ENCODE data around the gene MRPS34. TPM values are rescaled to one million over a fixed set of nuclear protein-coding genes. Genes with fewer than 3 reads are reported as not detected.

The MRPS34 gene
- total RNA-seq, 1 experiment from 2014 or later: 247 TPM

DNA sequence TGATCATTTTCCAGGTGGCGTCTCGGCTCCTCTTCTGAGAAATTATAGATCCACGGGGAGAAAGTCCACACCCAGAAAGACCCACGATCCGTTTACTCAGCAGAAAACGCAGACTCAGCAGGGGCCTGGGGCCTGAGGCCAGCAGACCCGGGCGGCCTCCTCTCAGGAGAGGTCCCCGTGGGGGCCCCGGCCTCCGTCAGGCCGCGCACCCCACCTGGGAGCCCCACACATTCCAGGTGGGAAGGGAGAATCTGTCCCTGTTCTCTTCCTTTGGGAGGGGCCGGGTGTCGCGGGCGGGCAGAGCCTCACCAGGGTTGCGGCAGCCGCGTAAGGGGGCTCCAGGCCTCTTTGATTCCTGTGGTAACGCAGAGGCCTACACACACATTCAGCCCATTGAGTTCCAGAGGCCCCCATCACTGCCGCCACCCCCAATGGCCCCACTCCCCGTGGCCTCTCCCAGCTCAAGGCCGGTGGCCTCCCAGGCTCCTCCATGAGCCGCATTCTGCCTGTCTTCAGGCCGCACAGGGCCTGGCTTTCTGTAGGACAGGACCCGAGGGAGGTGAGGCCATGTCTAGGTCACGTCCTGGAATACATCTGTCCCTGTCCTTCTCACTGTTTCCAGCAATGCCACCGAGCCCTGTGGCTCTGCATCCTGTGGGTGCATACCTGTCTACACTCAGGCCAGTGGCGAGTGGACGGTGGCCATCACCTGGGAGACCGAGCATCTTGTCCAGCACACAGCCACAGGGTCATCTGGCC is 22.2 kb upstream of the MRPS34 start:
- no peak for TF ChIP-seq EZH2 (IDR thresholded peaks at IDR 0.05; ENCODE audit: borderline replicate concordance, low read depth, low read length, poor library complexity, severe bottlenecking)
- TF ChIP-seq, protein P1, sequence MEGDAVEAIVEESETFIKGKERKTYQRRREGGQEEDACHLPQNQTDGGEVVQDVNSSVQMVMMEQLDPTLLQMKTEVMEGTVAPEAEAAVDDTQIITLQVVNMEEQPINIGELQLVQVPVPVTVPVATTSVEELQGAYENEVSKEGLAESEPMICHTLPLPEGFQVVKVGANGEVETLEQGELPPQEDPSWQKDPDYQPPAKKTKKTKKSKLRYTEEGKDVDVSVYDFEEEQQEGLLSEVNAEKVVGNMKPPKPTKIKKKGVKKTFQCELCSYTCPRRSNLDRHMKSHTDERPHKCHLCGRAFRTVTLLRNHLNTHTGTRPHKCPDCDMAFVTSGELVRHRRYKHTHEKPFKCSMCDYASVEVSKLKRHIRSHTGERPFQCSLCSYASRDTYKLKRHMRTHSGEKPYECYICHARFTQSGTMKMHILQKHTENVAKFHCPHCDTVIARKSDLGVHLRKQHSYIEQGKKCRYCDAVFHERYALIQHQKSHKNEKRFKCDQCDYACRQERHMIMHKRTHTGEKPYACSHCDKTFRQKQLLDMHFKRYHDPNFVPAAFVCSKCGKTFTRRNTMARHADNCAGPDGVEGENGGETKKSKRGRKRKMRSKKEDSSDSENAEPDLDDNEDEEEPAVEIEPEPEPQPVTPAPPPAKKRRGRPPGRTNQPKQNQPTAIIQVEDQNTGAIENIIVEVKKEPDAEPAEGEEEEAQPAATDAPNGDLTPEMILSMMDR (conservative IDR thresholded peaks at IDR 0.05; ENCODE audit: low read depth, low read length): no peak
- H3K36me3 ChIP-seq (ENCODE audit: insufficient read depth, low read length, poor library complexity, severe bottlenecking): no peaks in the 10 kb centered on the region
- ChIA-PET CTCF (no interaction called here), POLR2A (ENCODE audit: low non-redundant PET) (no interaction called here)
- DNase-seq (ENCODE audit: low spot score): no peak
- H3K27ac ChIP-seq (ENCODE audit: low read depth, low read length, poor library complexity, severe bottlenecking): no peak overlapping the region
- peaks cover 6% of the 10 kb centered on the region for H3K9me3 ChIP-seq (ENCODE audit: low read depth, low read length, poor library complexity, severe bottlenecking)
- intact Hi-C loops (cut with micrococcal nuclease; ENCODE audit: unreplicated experiment): no loop called here
- BruUV-seq (replicated peaks): no TSS peak
- H3K4me1 ChIP-seq (ENCODE audit: insufficient read depth, low read length, poor library complexity, severe bottlenecking): no peaks in the 10 kb centered on the region
- H3K27me3 ChIP-seq (replicated peaks; ENCODE audit: insufficient read depth, low read depth, low read length, poor library complexity): no peaks in the 10 kb centered on the region
- no peak overlapping the region for H3K4me3 ChIP-seq (ENCODE audit: low read depth, low read length, poor library complexity, severe bottlenecking)

DNA sequence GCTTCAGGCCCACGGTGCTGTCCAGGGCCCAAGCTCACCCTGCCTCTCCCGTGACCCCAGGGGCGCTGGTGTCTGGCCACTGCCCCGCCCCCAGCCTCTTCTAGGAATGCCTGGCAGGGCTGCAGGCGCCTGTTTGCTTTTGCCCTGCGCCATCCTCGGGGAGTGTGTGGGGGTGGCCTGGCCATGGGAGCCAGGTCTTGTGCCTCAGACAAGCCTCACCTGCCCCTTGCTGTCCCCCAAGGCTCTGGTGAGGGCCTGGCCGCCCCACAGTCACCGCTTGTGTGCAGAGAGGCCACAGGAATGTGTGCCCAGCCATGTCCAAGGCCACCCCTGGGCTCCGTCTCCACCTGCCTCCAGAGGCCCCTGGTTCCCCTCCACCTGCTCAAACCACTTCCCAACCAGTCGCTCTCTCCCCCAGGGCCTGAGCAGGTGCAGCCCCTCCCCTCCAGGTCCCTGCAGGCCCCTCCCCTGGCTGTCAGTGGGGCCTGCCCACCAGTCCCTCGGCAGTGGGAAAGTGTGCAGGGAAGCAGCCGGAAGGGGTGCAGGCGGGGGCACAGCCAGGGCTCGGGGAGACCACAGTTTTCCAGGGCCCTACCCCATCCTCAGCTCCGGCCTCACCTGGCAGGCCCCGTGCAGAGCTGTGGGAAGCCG is 21.4 kb upstream of the MRPS34 start:
- Histone ChIP-seq H3K27ac (ENCODE audit: low read depth, low read length, poor library complexity, severe bottlenecking) (no peak overlapping the region), H3K4me3 (ENCODE audit: low read depth, low read length, poor library complexity, severe bottlenecking) (no peak overlapping the region), H3K4me1 (ENCODE audit: insufficient read depth, low read length, poor library complexity, severe bottlenecking) (no peaks in the 10 kb centered on the region), H3K36me3 (ENCODE audit: insufficient read depth, low read length, poor library complexity, severe bottlenecking) (peaks cover under 1% of the 10 kb centered on the region), H3K9me3 (ENCODE audit: low read depth, low read length, poor library complexity, severe bottlenecking) (peaks cover 6% of the 10 kb centered on the region), H3K27me3 (replicated peaks; ENCODE audit: insufficient read depth, low read depth, low read length, poor library complexity) (no peaks in the 10 kb centered on the region)
- CTCF ChIA-PET: interaction anchor here (0.5 kb wide), 1 partner anchor 117 kb away, joined by 6 read pairs; no protein-coding TSS in a partner anchor
- TF ChIP-seq, protein P1 (conservative IDR thresholded peaks at IDR 0.05; ENCODE audit: low read depth, low read length): no peak
- TF ChIP-seq EZH2 (IDR thresholded peaks at IDR 0.05; ENCODE audit: borderline replicate concordance, low read depth, low read length, poor library complexity, severe bottlenecking): no peak
- POLR2A ChIA-PET (ENCODE audit: low non-redundant PET): no interaction called here
- intact Hi-C loops (cut with micrococcal nuclease; ENCODE audit: unreplicated experiment): no loop called here
- DNase-seq (ENCODE audit: low spot score): no peak
- no TSS peak for BruUV-seq (replicated peaks)

DNA sequence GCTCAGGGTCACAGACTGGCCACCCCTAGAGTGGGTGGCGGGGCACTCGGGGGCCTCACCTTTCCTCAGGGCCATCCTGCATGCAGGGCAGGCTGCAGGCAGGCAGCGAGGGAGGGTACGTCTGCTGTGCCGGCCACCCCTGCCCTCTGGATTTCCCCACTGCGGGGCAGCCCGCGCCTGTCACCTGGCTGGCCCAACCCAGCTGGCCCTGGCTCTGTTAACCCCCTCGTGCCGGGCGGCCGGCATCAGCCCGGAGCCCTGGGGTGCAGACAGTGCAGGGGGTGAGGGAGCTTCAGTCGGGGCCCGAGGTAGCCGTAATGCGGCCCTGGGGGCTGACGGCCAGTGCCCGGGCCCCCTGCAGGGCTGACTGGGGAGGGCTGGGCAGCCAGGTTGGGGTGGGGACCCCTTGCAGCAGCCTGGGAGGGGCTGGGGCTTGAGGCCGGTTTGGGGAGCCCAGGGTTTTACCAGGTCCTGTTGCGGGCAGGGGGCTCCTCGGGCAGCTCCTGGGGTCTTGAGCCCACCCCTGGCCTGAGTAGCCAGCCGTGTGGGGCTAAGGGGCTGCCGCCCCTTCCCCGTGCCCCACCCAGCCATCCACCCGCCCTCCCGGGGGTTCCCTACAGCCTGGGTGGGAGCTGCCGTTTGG is 20.8 kb upstream of the MRPS34 start, which contains the start of gene IGFALS:
Gene IGFALS (minus strand): TSS at position 128 of the 643 bp plus-strand sequence. CDS start 53 bp downstream, at position 75.
- TF ChIP-seq EZH2 (IDR thresholded peaks at IDR 0.05; ENCODE audit: borderline replicate concordance, low read depth, low read length, poor library complexity, severe bottlenecking): no peak
- TF ChIP-seq, protein P1 (conservative IDR thresholded peaks at IDR 0.05; ENCODE audit: low read depth, low read length): no peak
- Histone ChIP-seq H3K27me3 (replicated peaks; ENCODE audit: insufficient read depth, low read depth, low read length, poor library complexity) (no peaks in the 10 kb centered on the region), H3K9me3 (ENCODE audit: low read depth, low read length, poor library complexity, severe bottlenecking) (peaks cover 6% of the 10 kb centered on the region), H3K27ac (ENCODE audit: low read depth, low read length, poor library complexity, severe bottlenecking) (no peak within 1 kb of the TSS), H3K4me1 (ENCODE audit: insufficient read depth, low read length, poor library complexity, severe bottlenecking) (no peaks in the 10 kb centered on the region), H3K36me3 (ENCODE audit: insufficient read depth, low read length, poor library complexity, severe bottlenecking) (peaks cover 7% of the 10 kb centered on the region), H3K4me3 (ENCODE audit: low read depth, low read length, poor library complexity, severe bottlenecking) (no peak within 1 kb of the TSS)
- CTCF ChIA-PET: interaction anchor here (0.5 kb wide), 1 partner anchor 117 kb away, joined by 6 read pairs; no protein-coding TSS in a partner anchor
- intact Hi-C loops (cut with micrococcal nuclease; ENCODE audit: unreplicated experiment): no loop called here
- POLR2A ChIA-PET (ENCODE audit: low non-redundant PET): no interaction called here
- DNase-seq (ENCODE audit: low spot score): no peak
- no TSS peak for BruUV-seq (replicated peaks)
